ENCODE data around the gene NOXO1.

The NOXO1 gene

DNA sequence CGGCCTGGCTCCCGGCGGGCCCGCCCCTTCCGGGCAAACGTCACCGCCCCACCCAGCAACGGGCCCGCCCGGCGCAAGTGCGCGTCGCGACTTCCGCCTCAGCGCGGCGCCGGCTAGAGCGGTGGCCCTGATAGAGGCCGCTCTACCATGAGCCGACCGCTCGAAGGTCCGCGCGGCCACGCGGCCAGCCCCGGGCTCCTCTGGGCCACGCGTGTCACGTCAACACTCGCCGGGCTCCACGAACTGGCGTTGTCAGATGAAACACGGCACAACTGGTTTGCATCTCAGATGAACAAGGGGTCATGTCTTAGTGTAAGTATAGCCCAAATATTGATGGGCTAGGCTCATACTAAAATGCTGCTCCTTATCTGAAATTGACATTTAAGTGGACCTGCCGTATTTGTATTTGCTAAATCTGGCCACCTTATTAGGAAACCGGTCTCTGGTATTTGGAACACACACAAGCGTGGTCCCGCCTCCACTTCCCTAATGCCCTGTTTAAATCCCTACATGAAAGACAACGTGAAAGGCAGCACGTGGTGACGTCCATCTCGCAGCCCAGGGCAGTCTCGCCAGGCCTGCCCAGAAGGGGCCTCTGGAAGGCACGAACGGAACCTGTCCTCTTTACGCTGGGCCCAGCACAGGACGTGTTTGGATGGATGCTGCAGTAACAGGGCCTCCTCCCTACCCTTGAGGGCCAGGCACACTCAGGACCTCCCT, 28.7 kb upstream of the NOXO1 start, which contains the start of gene ZNF598:
Gene ZNF598, minus strand, starts transcription at position 31 of the 720 bp plus-strand sequence.
- peak; percentile 80 for DNase-seq

DNA sequence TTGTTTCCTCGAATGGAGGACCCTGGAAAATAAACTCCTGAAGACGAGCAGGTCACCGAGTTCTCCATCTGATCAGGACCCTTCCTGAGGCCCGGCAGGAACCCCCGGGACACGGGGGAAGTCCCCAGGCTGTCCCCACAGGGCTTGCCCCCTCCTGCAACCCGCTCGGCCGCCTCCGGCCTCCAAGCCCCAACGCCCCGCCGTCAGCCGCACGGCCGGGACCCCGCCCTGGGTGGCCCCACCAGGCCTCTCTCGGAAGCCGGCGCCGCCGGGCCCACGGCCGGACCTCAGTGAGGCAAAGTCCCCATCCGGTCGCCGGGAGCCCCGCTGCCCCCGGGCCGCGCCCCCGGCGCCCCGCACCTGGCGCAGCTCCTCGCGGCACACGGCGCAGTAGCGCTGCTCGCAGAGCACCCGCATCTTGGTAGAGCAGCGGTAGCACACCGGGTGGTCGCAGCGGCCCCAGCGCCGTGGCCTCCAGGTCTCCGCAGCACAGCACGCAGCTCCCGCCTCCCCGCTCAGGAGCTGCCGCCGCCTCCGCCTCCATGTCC, 28.0 kb upstream of the NOXO1 start:
- DNase-seq, result no peak

DNA sequence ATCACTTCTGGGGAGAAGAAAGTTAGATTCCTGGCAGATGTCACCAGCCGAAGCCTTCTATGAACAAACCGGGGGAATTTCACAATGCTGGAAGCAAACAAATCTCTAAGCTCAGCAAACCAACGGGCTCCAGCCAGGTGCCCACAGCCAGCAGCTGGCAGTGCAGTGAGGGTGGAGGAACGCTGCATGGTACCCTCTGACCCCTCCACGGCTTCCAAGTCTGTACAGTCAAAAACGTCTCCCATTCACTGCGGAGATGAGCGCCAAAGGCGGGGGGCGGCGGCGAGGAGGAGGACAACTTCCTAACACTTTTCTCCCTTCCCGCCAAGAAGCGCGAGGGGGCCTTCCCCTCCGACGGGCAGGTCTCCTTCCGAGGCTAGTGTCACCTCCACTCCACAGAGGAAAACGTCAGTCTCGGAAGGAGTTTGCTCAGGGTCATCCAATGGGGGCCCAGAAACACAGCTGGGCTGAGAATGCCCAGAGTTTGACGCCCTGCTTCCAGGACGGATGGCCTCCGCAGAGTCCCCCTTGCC, 27.4 kb upstream of the NOXO1 start:
- DNase-seq, result no peak

DNA sequence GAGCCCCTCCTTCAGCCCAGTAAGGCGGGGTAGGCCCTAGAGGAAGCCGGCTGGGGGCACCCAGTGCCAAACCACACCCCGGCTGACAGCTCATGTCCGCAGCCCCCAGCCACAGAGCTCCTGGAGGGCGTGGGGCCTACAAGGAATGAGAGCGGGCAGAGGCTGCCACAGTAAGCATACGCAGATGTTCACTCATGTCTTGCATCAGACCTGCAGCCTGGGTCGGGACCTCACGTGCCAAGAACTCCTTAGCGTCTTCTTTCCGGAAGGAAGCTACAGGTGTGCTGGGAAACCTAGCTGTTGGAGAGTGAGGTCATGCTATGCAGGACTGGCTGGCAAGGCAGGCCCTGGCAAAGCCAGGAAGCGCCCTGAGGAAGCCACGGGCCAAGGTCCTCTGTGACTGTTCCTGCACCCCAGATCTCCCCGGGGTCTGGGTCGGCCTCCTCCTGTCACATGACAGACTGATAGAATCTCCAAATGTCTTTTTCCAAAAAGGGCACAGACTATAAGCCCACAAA, 26.8 kb upstream of the NOXO1 start:
- DNase-seq, result peak; percentile 3

DNA sequence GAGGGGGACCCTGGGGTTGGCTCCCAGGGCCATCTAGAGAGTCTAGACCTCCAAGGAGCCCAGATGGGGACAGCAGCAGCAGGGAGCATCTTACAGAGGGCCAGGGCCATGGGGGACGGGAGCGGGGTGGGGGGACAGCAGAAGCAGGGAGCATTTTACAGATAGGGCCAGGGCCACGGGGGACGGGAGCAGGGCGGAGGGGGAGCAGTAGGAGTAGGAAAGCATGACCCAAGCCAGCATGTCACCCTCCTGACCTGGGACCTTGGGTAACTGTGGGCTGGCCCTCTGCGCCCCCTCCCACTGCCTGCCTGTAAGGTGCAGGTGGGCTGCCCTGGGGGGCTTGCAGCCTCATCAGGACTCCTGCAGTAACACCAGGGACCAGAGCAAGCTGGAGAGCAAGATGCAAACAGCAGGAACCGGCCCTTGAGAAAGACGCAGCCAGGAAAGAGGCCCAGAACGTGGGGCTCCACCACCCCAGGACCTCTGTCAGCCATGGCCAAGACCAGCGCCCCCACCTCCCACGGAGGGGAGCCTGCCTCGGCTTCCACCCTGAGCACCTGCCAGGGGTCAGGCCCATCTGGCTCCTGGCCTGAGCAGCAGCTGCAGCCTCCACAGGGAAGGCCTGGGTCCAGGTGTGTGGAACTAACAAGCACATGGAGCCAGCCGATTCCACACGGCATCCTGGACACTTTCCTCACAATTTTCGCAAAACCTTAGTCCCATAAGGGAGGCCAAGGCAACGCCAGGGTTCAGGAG, 26.0 kb upstream of the NOXO1 start:
- DNase-seq, result no peak

DNA sequence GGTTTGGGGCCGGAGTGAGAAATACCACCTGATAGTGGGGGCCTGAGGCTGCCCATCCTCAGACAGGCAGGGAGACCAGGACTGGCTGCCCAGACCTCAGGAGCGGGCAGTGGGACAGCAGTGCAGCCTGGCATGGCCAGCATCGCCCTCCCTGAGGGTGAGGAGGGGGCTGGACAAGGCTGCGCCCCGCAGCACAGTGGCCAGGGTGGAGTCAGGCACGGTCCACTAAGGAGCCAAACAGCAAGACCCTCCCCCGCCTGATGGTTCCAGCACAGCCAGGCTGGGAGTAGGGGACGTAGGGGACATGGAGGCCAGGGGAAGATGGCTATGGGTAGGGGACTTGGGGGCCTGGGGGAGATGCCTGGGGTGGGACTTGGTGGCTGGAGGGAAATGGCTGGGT, 25.0 kb upstream of the NOXO1 start:
- DNase-seq, result no peak

DNA sequence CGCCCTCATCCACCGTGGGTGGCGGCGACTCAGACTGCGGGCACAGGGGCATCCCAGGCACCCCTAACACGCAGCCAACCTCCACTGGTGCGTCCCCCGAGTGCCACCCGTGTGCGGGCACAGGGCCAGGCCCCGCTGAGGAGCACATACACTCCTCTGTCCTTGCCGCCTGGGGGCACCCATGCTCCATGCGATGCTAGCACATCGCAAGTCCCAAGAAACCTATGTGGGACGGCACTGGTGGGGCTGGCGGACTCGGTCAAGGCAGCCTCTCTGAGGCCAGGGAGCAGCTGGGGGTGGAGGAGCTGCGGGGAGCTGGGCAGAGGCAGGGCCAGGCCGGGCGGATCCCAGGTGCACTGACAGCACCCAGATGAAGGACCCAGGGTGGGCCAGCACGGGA, 24.4 kb upstream of the NOXO1 start:
- DNase-seq, result peak; percentile 29

DNA sequence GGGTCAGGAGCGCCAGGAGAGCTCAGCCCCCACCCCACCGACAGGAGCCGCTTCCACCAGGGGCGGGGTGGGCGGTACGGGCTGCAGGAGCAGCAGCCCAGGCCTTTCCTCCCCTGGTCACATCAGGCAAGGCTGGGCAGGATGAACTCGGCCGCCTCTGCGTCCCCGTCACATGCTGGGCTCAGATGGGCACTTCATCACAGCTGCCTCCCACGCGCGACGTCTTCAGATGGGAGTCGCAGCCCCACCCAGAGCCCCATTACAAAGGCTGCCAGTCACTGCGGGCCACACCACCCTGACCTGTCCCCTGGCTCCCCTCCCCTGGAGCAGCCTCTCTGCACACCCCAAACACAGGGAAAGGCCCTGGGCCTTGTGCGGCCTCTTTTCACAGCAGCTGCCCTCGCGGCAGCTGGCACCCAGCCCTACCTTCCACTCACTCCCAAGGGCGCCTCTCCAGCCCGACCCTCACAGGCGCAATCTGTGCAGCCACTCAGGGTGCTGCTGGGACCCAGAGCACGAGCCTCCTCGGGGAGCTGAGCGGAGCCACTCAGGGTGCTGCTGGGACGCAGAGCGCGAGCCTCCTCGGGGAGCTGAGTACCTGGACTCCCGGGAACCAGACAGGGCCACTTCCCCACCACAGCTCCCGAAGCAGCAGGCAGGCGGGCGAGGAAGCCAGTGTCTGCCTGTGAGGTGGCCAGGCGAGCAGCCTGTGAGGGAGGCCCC, 23.7 kb upstream of the NOXO1 start:
- DNase-seq, result peak; percentile 60

DNA sequence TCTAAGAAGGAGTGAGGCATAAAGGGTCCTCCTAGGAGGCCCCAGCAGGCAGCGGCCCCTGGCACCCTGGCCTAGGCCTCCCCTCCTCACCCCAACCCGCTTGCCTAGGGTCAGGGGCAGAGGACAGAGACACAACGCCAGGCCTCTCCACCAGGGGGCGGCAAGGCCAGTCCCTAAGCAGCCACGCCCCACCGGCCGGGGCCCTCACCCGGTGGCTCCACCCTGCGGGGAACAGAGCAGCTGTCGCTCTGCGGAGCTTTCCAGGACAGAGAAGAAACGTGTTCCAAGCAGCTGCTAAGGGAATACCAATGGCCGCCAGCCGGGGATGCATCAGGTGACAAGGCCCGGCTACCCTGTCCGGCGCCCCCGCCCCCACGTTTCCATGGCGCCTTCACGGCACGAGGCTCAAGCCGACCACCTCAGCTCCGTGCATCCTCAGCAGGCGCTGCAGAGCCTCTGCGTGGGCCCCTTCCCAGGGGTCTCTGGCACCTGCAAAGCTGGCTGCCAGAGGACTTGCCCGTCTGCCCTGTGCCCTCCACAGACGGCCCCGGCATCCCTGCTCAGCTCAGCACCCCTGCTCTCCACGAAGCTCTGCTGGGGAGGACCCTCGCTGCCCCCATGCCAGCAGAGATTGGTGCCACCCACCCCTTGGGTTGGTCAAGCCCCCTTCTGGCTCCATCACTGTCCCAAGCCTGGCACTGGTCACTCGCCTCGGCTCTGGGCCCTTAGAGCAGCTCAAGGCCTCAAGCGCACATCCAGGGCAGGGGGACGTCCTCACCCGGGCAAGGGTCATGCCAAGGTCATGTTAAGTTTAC, 22.8 kb upstream of the NOXO1 start:
- DNase-seq, result peak; percentile 94

DNA sequence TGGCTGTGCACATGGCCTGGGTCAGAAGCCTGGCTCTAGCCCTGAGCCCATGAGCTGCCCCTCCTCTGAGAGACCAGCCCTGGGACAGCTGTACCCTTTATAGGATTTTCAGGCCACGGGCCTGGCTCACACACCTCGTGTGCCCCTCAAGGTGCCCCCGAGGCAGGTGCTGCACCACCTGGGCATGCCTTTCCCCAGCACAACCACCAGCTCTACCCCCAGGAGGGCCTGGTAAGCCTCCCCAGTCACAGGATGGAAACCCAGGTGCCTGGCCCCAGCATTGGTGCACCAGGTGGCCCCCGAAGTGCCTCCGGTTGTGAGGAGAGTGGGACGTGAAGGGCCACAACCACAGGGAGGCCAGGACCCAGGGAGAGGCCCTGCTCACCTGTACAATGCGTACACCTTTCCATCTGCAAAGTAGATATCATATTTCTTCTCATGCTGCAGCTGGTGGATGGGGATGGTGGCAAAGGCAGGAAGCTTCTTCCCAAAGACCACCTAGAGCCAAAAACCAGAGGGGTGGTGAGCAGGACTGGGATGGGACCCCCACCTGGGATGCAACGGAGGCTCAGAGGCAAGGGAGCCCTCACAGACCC, 22.1 kb upstream of the NOXO1 start:
- DNase-seq, result no peak

DNA sequence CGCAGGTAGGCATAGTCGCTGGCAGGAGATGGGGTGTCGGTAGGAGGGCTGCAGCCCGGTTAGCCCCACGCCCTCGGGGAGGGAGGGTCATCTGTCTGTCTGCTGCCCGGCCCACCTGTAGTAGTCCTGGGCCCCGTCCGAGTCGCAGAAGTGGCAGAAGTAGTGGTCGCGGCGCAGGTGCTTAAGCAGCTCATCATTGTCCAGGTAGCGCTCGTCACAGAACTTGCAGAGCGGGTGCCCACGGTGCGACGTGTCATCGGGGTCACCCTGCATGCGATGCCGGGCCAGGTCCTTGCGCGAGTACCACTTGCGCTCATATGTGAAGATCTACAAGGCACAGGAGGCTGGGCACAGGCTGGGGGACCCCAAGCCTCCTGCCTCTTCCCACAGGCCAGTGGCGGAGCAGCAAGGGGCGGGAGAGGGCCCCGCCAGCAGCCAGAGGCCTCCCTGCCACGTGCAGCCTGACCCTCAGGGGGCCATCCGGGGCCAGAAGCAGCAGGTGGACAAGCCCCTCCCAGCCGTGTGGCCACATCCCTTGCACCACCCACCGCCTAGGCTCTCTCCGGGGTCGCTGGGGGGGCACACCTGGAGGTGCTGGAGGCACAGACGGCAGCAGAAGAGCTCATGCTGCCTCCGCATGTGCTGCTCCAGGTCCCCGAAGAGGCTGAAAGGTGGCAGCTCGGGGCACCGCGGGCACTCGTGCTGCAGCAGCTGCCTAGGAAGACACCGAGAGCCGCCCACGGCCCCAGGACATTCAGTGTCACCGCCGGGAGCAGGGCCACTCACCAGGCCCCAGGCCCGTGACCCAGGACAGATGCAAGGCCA, 21.3 kb upstream of the NOXO1 start:
- DNase-seq, result no peak

DNA sequence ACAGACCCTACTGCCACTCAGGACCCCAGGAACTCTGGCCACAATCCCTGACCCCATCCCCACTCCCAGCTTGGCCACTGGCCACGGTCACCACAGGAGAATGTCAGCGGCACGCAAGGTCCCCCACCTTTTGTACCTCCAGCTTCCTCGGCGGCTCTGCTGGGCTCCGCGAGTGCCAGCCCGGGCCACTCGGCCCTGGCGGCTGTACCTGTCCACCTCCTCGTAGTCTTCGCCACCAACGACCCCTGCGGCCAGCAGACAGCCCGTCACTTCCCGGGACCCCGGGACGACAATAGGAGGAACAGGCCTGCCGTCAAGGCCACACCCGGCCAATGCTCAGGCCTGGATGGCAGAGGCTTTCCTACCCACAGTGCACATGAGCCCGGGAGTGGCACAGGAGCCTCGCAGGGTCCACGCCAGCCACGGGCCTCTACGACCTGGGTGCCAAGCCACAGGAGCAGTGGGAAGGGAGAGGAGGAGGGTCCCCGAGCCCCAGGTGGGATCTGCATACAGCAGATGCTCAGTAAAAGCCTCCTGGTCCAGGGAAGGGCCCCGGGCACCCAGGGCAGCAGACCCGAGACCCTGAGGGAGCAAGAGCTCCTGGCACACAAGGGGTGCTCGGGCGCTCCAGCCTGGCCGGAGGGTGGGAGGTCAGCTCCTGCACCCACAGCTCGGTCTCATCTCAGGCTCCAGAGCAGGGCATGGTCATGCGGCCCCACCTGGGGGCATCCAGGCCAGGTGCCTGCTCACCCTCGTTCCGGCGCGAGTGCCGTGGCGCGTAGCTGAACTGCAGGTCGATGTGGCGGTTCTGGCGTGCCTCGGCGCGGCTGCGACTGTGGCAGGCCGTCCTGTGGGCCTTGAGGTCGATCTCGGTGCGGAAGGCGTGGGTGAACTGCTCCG, 20.4 kb upstream of the NOXO1 start:
- no peak for DNase-seq

DNA sequence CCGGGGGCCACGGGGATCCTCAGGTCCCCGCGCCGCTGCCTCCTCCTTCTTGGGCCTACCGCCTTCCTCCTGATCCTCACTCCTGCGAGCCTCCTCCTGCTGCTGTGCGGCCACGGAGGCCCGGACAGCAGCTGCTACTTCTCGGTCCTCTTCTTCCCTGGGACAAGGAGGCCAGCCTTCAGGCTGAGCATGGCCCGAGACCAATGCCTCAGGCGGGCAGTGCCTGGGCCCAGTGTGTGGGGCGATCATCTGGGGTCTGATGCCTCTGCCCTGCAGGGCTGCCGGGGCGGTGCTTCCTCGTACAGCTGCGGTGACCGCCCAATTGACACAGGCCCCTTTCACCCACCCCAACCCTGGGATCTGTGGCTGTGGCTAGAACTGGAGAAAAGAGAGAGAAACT, 19.8 kb upstream of the NOXO1 start:
- DNase-seq, result no peak

DNA sequence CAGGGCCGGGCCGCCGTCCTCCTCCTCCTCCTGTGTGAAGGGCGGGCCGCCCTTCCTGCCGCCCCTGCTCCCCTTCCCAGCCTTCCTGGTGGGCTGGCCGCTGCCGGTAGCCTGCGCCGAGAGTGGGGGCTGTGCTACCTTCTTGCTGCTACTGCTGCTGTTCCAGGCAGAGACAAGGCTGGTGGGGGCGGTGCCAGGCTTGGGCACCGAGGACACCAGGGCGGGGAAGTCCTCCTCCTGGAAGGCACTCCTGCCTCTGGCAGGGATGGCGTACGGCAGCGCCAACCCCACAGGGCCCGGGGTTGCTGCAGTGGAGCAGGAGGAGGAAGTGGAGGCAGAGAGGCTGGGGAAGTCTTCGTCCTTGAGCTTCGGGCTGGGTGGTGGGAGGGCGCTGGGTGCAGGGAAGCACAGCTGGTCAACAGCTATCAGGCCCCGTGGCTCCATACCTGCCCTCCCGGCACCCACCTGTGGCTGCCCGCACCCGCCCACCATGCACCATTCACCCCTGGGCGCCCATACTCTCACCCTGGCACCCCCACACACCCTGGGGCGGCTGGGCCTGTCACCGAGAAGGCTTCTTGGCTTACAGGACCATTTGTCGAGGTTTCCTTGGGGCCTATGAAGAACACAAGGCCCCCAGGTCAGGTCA, 18.7 kb upstream of the NOXO1 start:
- DNase-seq, result no peak

DNA sequence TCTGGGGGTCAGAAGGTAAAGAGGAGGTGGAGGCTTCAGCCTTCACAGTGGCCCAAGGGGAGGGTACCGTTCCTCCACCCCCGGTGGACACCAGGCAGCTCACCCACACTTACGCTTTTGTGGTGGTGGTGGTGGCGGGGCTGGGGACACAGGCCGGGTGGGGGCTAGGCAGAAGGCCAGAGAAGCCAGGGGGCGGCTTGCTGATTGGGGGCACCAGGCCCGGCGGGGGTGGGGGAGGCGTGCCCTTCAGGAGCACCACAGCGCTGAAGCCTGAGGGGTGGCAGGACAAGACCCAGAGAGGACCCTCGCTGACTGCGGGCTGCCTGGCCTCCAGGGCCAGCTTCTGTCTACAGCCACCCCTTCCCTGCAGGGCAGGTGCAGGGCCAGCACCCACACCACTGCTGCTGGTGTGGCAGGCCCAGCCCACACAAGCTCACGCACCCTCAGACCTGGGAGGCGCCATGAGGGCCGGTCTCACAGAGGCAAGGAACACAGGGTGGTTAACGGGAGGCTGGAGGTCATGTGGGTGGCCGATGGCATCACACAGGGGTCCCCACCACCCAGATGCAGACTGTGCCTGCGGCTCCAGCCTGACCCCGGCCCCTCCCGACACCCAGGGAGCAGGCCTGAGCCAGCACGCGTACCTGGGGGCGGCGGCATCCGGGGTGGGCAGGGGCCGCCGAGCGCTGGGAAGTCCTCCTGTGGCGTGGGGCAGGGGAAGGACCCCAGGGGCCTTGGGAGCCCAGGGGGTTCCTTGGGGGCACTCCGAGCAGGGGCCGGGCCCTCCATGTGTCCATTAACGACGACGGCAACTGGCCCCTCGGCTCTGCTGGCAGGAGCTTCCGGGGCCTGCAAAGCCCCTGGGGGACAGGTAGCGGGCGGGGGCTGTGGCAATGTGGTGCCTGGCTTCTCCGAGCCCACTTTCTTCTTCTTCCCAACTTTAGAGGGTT, 17.9 kb upstream of the NOXO1 start:
- no peak for DNase-seq

DNA sequence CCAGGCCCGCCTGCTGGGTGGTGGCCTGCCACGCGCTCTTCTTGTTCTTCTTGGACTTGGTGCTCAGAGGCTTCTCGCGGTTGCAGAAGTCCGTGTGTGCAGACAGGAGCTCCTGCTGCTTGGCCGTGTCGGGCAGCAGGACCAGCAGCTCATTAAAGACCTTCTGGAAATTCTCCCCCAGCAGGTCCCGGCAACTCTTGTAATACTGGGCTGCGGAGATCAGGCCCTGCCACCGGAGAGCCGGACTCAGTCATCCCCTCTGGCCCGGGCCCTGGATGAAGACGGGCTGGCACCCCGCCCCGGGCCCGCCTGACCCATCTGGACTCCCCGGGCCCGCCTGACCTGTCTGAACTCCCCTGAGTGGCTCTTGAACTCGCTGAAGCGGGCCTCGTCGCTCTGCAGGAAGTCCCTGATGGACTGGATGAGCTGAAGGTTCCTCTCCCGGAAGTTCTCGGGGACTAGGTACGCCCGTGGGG, 17.1 kb upstream of the NOXO1 start:
- no peak for DNase-seq

DNA sequence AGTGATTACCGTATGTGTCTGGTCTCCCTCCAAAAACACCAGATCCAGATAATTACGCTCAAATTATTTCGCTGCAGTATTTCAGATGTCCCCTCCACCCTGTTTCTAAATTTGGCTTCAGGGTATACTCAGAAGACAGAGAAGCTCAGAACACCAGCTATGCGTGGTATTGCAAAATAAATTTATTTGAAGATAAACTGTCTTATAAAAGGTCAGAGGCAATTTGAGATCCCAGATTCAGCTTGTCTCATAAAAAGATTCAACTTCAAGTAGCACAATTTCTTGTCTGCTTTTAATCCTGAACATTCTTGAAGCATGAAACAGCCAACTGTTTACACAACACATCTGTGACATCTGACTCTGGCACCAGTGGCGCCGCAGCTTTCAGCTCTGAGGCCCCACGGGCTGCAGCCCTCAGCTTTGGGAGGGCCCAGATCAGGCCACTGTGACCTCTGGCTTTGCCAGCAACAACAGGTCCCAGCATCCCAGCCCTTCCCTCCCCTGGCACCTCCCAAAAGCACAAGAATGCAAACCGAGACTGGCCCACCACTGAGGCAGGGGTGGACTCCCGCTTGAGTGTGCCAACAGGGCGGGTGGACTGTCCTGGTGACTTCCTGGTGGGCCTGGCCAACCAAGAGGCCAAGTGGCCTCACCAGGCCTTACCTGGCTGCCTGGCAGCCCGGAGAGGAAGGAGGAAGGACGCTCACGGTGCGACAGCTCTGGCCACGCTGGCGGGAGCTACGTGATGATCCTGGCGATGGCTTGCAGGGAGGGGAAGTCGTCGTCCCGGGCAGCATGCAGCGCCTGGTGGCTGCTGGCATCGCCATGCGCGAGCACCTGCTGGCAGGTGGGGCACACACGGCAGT, 16.5 kb upstream of the NOXO1 start:
- no peak for DNase-seq
